ENCODE data around the gene ARHGEF10L. TPM values are rescaled to one million over a fixed set of nuclear protein-coding genes. Genes with fewer than 3 reads are reported as not detected.

The ARHGEF10L gene
- polyA plus RNA-seq, 1 donor = 85.1 TPM

DNA sequence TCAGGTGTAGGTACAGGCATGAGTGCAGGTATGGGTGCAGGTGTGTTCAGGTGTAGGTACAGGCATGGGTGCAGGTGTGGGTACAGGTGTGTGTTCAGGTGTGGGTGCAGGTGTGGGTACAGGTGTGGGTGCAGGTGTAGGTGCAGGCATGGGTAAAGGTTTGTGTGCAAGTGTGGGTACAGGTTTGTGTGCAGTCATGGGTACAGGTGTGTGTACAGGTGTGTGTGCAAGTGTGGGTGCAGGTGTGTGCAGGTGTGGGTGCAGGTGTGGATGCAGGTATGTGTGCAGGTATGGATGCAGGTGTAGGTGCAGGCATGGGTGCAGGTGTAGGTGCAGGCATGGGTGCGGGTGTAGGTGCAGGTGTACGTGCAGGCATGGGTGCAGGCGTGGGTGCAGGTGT, 136.2 kb downstream of the ARHGEF10L start:
- no CpG with 5 or more reads among the region's 3 CpGs for WGBS (ENCODE audit: insufficient coverage, low lambda C conversion rate)
- Histone ChIP-seq H3K36me3 (ENCODE audit: control insufficient read depth, insufficient read depth, low read length) (peaks cover 55% of the 10 kb centered on the region), H3K4me3 (ENCODE audit: low read length) (no peak overlapping the region), H3K27me3 (ENCODE audit: control insufficient read depth, insufficient read depth, low read length) (no peaks in the 10 kb centered on the region), H3K4me1 (ENCODE audit: control insufficient read depth, insufficient read depth, low read length) (peaks cover 5% of the 10 kb centered on the region), H3K9me3 (ENCODE audit: control insufficient read depth, low read depth, low read length) (no peaks in the 10 kb centered on the region), H3K27ac (ENCODE audit: low read length) (no peak overlapping the region)
- DNase-seq = no peak

DNA sequence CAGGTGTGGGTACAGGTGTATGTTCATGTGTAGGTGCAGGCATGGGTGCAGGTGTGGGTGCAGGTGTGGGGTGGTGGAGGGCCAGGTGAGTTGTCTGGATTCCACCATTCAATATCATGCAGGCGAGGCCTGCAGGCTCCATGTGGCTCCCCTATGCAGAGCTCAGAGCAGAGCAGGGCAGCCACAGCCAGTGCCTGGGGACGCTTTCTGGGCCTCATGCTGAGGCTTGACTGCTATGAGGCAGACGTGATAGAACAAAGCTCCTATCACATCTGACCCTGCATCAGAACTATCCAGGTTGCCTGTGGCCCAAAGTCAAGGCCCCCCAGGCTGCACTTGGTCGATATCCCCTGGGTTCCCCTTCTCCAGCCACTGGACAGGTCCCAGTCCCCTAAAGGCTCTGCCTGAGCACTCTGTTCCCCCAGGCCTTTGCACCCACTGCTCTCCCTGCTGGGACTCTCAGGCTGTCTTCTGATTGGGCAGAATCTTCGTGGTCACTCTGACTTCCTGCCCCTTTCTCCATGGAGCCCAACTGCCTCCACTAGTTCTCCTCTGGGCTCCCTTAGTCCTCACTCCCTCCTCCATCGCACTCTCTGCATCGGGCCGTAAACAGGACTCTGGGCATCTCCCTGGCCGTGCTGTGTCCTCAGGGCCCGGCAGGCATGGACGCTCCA, 137.0 kb downstream of the ARHGEF10L start:
- Histone ChIP-seq H3K36me3 (ENCODE audit: control insufficient read depth, insufficient read depth, low read length) (peaks cover 52% of the 10 kb centered on the region), H3K4me3 (ENCODE audit: low read length) (no peak overlapping the region), H3K27ac (ENCODE audit: low read length) (no peak overlapping the region), H3K27me3 (ENCODE audit: control insufficient read depth, insufficient read depth, low read length) (no peaks in the 10 kb centered on the region), H3K4me1 (ENCODE audit: control insufficient read depth, insufficient read depth, low read length) (peaks cover under 1% of the 10 kb centered on the region), H3K9me3 (ENCODE audit: control insufficient read depth, low read depth, low read length) (no peaks in the 10 kb centered on the region)
- no peak for DNase-seq
- WGBS (ENCODE audit: insufficient coverage, low lambda C conversion rate) = no CpG with 5 or more reads among the region's 11 CpGs

DNA sequence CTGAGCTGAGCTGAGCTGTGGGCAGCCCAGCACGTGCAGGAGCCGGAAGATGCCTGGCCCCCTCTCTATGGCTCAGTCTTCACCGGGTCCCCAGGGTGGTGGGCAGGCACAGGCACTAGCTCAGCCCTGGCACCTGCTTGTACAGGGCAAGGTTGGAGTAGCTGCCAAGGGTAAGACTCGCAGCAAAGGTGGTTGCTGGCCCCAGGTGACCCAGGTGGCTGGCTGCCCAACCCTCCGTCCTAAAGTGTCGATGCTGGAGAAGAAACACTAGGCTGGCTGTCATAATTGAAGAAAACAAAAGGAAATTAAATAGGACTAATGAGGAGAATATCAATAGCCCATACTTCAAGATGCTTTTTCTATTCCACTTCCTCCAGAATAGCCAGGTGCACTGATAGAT, 138.5 kb downstream of the ARHGEF10L start:
- no peak for DNase-seq
- no peaks in the 10 kb centered on the region for H3K27me3 ChIP-seq (ENCODE audit: control insufficient read depth, insufficient read depth, low read length)
- no CpG with 5 or more reads among the region's 6 CpGs for WGBS (ENCODE audit: insufficient coverage, low lambda C conversion rate)
- no peak overlapping the region for H3K4me3 ChIP-seq (ENCODE audit: low read length)
- no peak overlapping the region for H3K27ac ChIP-seq (ENCODE audit: low read length)
- peaks cover 62% of the 10 kb centered on the region for H3K36me3 ChIP-seq (ENCODE audit: control insufficient read depth, insufficient read depth, low read length)
- H3K9me3 ChIP-seq (ENCODE audit: control insufficient read depth, low read depth, low read length) = no peaks in the 10 kb centered on the region
- no peaks in the 10 kb centered on the region for H3K4me1 ChIP-seq (ENCODE audit: control insufficient read depth, insufficient read depth, low read length)

DNA sequence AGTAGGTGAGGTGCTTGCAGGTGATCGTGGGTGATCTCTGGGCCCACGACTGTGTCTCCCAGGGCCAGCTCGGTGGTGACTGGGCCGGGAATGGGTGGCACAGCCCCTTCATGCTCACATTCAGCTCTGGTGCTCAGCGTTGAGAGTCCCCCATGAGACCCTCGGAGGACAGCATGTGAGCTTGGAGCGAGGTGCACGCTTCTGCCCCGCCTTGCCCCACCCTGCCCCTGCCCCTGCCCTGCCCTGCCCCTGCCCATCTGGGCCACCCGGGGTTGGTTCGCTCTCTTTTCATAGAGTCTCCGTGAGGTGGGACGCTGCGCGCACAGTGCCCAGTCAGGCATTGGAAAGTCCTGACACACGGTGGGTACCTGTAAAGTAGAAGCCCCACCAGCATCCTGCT, 140.4 kb downstream of the ARHGEF10L start:
- no peak overlapping the region for H3K27ac ChIP-seq (ENCODE audit: low read length)
- no peaks in the 10 kb centered on the region for H3K9me3 ChIP-seq (ENCODE audit: control insufficient read depth, low read depth, low read length)
- no peak overlapping the region for H3K4me3 ChIP-seq (ENCODE audit: low read length)
- WGBS (ENCODE audit: insufficient coverage, low lambda C conversion rate) = no CpG with 5 or more reads among the region's 16 CpGs
- no peaks in the 10 kb centered on the region for H3K4me1 ChIP-seq (ENCODE audit: control insufficient read depth, insufficient read depth, low read length)
- H3K36me3 ChIP-seq (ENCODE audit: control insufficient read depth, insufficient read depth, low read length) = peaks cover 62% of the 10 kb centered on the region
- no peak for DNase-seq
- H3K27me3 ChIP-seq (ENCODE audit: control insufficient read depth, insufficient read depth, low read length) = no peaks in the 10 kb centered on the region

DNA sequence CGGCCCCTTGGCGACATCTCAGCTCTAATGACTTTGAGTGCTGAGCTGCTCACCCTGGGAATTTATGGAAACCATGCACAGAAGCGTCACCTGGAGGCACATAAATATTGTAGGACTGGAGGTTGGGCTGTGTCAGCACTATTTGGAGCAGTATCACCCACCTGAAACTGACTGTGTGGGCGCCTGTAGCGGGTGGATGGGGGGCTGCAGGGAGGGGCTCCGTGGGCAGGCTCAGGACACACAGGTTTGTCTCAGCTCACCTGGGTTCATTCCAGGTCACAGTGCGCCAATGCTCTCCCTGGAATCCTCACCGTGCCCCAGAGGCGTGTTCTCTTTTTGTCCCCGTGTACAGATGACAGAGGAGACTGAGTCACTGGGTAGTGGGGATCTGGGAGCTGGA, 140.8 kb downstream of the ARHGEF10L start:
- Histone ChIP-seq H3K4me3 (ENCODE audit: low read length) (no peak overlapping the region), H3K9me3 (ENCODE audit: control insufficient read depth, low read depth, low read length) (no peaks in the 10 kb centered on the region), H3K27me3 (ENCODE audit: control insufficient read depth, insufficient read depth, low read length) (no peaks in the 10 kb centered on the region), H3K36me3 (ENCODE audit: control insufficient read depth, insufficient read depth, low read length) (peaks cover 62% of the 10 kb centered on the region), H3K27ac (ENCODE audit: low read length) (no peak overlapping the region), H3K4me1 (ENCODE audit: control insufficient read depth, insufficient read depth, low read length) (no peaks in the 10 kb centered on the region)
- DNase-seq = no peak
- no CpG with 5 or more reads among the region's 10 CpGs for WGBS (ENCODE audit: insufficient coverage, low lambda C conversion rate)

DNA sequence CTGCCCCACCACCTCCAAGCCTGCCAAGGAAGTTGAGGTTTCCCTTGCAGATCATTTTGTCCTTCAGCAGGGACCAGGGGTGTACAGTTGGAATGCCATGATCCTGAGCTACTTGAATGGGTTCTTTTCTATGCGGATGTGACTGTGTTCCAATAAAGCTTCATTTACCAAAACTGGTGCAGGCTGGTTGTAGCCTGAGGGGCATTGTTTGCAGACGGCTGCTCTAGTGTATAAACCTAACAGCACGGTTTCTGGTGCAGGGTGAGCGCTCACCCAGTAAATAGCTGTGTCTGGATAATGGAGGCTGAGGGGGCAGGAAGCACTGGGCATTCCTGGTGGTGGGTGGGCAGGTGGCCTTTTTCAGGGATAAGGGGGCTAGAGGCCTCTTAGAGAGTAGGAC, 142.9 kb downstream of the ARHGEF10L start:
- no CpG with 5 or more reads among the region's 4 CpGs for WGBS (ENCODE audit: insufficient coverage, low lambda C conversion rate)
- H3K9me3 ChIP-seq (ENCODE audit: control insufficient read depth, low read depth, low read length) = no peaks in the 10 kb centered on the region
- H3K4me3 ChIP-seq (ENCODE audit: low read length) = no peak overlapping the region
- peaks cover 57% of the 10 kb centered on the region for H3K36me3 ChIP-seq (ENCODE audit: control insufficient read depth, insufficient read depth, low read length)
- no peak overlapping the region for H3K27ac ChIP-seq (ENCODE audit: low read length)
- H3K27me3 ChIP-seq (ENCODE audit: control insufficient read depth, insufficient read depth, low read length) = no peaks in the 10 kb centered on the region
- no peaks in the 10 kb centered on the region for H3K4me1 ChIP-seq (ENCODE audit: control insufficient read depth, insufficient read depth, low read length)
- DNase-seq = no peak

DNA sequence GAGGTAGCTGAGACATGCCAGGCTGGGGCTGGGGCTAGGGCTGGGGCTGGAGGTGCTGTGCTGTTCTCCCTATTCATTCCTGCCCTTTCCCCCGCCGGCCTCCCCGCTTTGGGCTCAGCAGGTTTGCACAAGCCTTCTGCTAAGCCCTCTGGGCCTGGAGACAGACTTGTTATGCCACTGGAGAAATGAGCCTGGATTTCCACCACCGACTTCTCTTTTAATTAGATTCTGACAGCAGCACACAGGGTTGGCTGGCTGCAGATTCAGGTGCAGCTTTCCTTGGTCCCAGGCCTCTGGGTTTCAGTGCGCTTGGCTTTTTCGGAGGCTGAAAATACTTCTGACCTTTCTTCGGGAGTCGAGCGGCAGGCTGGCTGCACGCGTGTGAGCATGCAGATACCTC, 144.1 kb downstream of the ARHGEF10L start:
- H3K9me3 ChIP-seq (ENCODE audit: control insufficient read depth, low read depth, low read length) = no peaks in the 10 kb centered on the region
- WGBS (ENCODE audit: insufficient coverage, low lambda C conversion rate) = no CpG with 5 or more reads among the region's 11 CpGs
- H3K4me1 ChIP-seq (ENCODE audit: control insufficient read depth, insufficient read depth, low read length) = no peaks in the 10 kb centered on the region
- H3K27ac ChIP-seq (ENCODE audit: low read length) = no peak overlapping the region
- H3K4me3 ChIP-seq (ENCODE audit: low read length) = no peak overlapping the region
- no peaks in the 10 kb centered on the region for H3K27me3 ChIP-seq (ENCODE audit: control insufficient read depth, insufficient read depth, low read length)
- peaks cover 65% of the 10 kb centered on the region for H3K36me3 ChIP-seq (ENCODE audit: control insufficient read depth, insufficient read depth, low read length)
- no peak for DNase-seq

DNA sequence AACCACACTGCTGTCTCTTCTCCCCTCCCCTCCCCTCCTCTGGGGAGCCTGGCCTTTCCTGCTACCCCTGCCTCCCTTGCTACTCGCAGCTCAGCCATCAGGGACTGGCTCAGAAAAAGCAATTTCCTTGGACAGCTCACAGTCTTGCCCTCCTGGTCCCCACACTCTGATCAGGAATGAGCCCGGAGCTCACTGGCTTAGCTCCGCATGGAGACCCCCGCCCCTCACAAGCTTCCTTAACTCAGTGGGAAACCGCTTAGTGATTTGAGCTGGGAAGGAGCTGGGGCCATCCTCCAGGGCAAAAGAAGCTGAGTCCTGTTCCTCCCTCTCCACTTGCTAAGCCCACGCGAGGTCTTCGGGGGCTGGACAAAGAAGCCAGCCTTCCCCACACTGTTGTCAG, 145.3 kb downstream of the ARHGEF10L start:
- DNase-seq = no peak
- Histone ChIP-seq H3K27ac (ENCODE audit: low read length) (no peak overlapping the region), H3K4me1 (ENCODE audit: control insufficient read depth, insufficient read depth, low read length) (no peaks in the 10 kb centered on the region), H3K9me3 (ENCODE audit: control insufficient read depth, low read depth, low read length) (no peaks in the 10 kb centered on the region), H3K36me3 (ENCODE audit: control insufficient read depth, insufficient read depth, low read length) (peaks cover 66% of the 10 kb centered on the region), H3K4me3 (ENCODE audit: low read length) (no peak overlapping the region), H3K27me3 (ENCODE audit: control insufficient read depth, insufficient read depth, low read length) (no peaks in the 10 kb centered on the region)
- no CpG with 5 or more reads among the region's 8 CpGs for WGBS (ENCODE audit: insufficient coverage, low lambda C conversion rate)

DNA sequence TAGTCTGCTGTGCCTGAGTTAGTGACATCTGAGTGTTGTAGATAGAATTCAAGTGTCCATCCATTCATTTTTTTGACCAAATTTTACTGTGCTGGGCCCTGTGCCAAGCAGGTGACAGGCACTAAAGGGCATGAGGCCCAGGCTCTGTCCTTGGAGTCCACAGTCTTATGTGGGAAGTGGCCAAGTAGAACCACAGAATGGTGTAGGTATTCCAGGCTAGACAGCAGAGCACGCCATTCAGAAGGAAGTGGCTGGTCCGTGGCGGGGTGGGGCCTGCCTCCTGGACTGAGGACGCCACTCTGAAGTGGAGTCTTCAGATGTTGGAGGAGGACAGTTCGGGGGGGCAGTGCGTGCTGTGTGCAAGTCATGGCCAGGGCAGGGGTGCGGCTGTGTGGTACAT, 146.8 kb downstream of the ARHGEF10L start:
- H3K36me3 ChIP-seq (ENCODE audit: control insufficient read depth, insufficient read depth, low read length) = peaks cover 72% of the 10 kb centered on the region
- no peak overlapping the region for H3K4me3 ChIP-seq (ENCODE audit: low read length)
- no peaks in the 10 kb centered on the region for H3K4me1 ChIP-seq (ENCODE audit: control insufficient read depth, insufficient read depth, low read length)
- no peaks in the 10 kb centered on the region for H3K27me3 ChIP-seq (ENCODE audit: control insufficient read depth, insufficient read depth, low read length)
- H3K27ac ChIP-seq (ENCODE audit: low read length) = no peak overlapping the region
- no peaks in the 10 kb centered on the region for H3K9me3 ChIP-seq (ENCODE audit: control insufficient read depth, low read depth, low read length)
- WGBS (ENCODE audit: insufficient coverage, low lambda C conversion rate) = no CpG with 5 or more reads among the region's 7 CpGs
- no peak for DNase-seq

DNA sequence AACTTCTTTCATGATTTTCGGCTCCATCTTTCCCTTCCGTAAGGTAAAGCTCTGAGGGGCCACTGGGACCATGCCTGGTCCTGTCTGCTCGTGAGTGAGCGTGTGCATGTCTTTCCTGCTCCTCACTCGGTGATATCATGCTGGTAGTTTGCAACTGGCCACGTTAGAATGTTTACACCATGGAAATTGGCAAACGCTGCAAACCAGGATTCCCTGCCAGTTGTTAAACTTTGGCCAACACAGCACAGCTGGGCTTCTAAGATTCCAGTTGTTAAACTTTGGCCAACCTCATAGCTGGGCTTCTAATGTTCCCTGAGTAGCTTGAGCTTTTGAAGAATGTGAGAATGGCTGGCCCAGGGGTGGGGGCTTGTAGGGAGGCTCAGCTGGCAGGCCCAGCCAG, 147.6 kb downstream of the ARHGEF10L start:
- DNase-seq = no peak
- no peak overlapping the region for H3K4me3 ChIP-seq (ENCODE audit: low read length)
- no peak overlapping the region for H3K27ac ChIP-seq (ENCODE audit: low read length)
- H3K4me1 ChIP-seq (ENCODE audit: control insufficient read depth, insufficient read depth, low read length) = no peaks in the 10 kb centered on the region
- H3K27me3 ChIP-seq (ENCODE audit: control insufficient read depth, insufficient read depth, low read length) = no peaks in the 10 kb centered on the region
- 100% methylated on average over 1 of the region's 7 CpGs for WGBS (ENCODE audit: insufficient coverage, low lambda C conversion rate)
- H3K9me3 ChIP-seq (ENCODE audit: control insufficient read depth, low read depth, low read length) = no peaks in the 10 kb centered on the region
- H3K36me3 ChIP-seq (ENCODE audit: control insufficient read depth, insufficient read depth, low read length) = peaks cover 70% of the 10 kb centered on the region

DNA sequence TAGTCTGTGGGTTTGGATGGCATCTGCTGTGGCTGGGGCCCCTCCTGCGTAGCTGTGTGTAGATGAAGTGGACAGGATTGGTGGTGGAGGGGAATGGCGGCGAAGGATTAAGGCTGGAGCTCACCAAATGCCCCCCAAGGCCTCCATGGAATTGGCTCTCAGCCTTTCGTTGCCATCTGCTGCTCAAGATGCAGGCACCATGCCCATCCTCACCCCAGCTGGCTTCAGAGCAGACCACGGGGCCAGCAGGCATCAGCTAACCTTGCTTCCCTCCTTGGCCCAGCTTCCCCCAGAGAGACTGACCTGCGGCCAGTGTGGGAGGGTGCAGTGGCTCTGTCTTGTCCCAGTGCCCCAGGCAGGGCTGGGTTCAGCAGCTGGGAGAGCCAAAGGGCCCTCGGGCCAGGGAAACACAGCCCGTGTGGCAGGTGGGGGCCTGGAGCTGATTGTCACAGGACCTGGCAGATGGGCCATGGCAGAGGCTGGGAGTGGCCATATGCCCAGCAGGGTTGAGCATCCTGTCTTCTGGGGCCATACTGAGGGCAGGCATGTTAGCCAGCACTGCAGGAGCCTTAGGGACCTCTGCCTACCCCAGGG, 148.8 kb downstream of the ARHGEF10L start:
- DNase-seq = no peak
- no CpG with 5 or more reads among the region's 8 CpGs for WGBS (ENCODE audit: insufficient coverage, low lambda C conversion rate)
- Histone ChIP-seq H3K4me3 (ENCODE audit: low read length) (no peak overlapping the region), H3K4me1 (ENCODE audit: control insufficient read depth, insufficient read depth, low read length) (no peaks in the 10 kb centered on the region), H3K27ac (ENCODE audit: low read length) (no peak overlapping the region), H3K36me3 (ENCODE audit: control insufficient read depth, insufficient read depth, low read length) (peaks cover 74% of the 10 kb centered on the region), H3K9me3 (ENCODE audit: control insufficient read depth, low read depth, low read length) (no peaks in the 10 kb centered on the region), H3K27me3 (ENCODE audit: control insufficient read depth, insufficient read depth, low read length) (no peaks in the 10 kb centered on the region)
